Astrocyte (in vitro differentiated cells and primary cell): ENCODE results near the gene MIPOL1.

Experiments
- CTCF ChIP-seq: IDR thresholded peaks from 2 replicates; pipeline ENCODE4 v1.5.1; 2011; ENCODE audit warnings: low read depth, mild to moderate bottlenecking, inconsistent platforms, low read length, moderate library complexity; ENCODE audit not compliant: insufficient read depth
- EZH2 ChIP-seq: IDR thresholded peaks from 2 replicates; pipeline ENCODE4 v1.6.1; 2012; ENCODE audit warnings: mild to moderate bottlenecking, low read length, inconsistent platforms; ENCODE audit not compliant: insufficient read depth

GRCh38 chr14:37198907-37199306 lies 1.2 kb downstream of the MIPOL1 start:
- TF ChIP-seq CTCF: no peak
- TF ChIP-seq EZH2: no peak
